GM12864 (cell line): ENCODE measurements around the gene TMCC2.
"Not testable (repeated sequence)": the region's sequence is repeated elsewhere in the genome, so short reads cannot be mapped to it uniquely, and the experiment has no call there.

Experiments
- DNase-seq: peaks from one replicate; pipeline ENCODE4 v3.0.0-alpha.2; 2011; ENCODE audit warnings: low read depth
- H3K4me3 ChIP-seq: 2 replicates; pipeline ENCODE4 v1.5.1; 2011; ENCODE audit warnings: mild to moderate bottlenecking, low read depth, low read length, control low read depth
- CTCF ChIP-seq: IDR thresholded peaks from 2 replicates; pipeline ENCODE4 v1.5.1; 2011; ENCODE audit warnings: low read depth, mild to moderate bottlenecking, moderate library complexity, low read length, control low read depth, inconsistent platforms; ENCODE audit errors: missing control alignments

The TMCC2 gene

GRCh38 chr1:205275916-205276688 lies 48.4 kb downstream of the TMCC2 start:
- no peak for TF ChIP-seq CTCF
- no peak for DNase-seq
- no peak overlapping the region for H3K4me3 ChIP-seq

- H3K4me3 ChIP-seq, result no peak overlapping the region
- no peak for DNase-seq
- TF ChIP-seq CTCF, result no peak
Observed at GRCh38 chr1:205276689-205277065, 48.9 kb downstream of the TMCC2 start.

GRCh38 chr1:205279986-205280385 lies 52.2 kb downstream of the TMCC2 start:
- DNase-seq, result no peak
- no peak overlapping the region for H3K4me3 ChIP-seq
- no peak for TF ChIP-seq CTCF

- DNase-seq, H3K4me3 ChIP-seq: not testable (repeated sequence)
Observed at GRCh38 chr1:205280666-205281395, 53.1 kb downstream of the TMCC2 start.

- TF ChIP-seq CTCF, result no peak
- no peak overlapping the region for H3K4me3 ChIP-seq
- DNase-seq, result no peak
Observed at GRCh38 chr1:205283270-205284147, 55.8 kb downstream of the TMCC2 start.

- peak; percentile 52 for DNase-seq
- TF ChIP-seq CTCF, result no peak
- H3K4me3 ChIP-seq, result no peak overlapping the region
Observed at GRCh38 chr1:205284420-205285144, 56.8 kb downstream of the TMCC2 start.
